Measurements from ENCODE around the gene USH1G.

- TF ChIP-seq CTCF (conservative IDR thresholded peaks at IDR 0.05 in 1 of 2, IDR thresholded peaks at IDR 0.05 in 1 of 2; ENCODE audit: extremely low read depth in 1 of 2, insufficient read depth in 1 of 2, low read depth in 1 of 2, low read length in 2 of 2) (no peak), EZH2 (IDR thresholded peaks at IDR 0.05; ENCODE audit: borderline replicate concordance, low read length) (no peak)
Measured at GRCh38 chr17:74952431-74953133, 29.5 kb upstream of the USH1G start.
